KMS-11 (cell line): Measurements from ENCODE around the gene CFAP69.

ENCODE experiments used
- H2AFZ ChIP-seq: fragments of 200-600 bp; sonication (generic); 2 replicates; pipeline ENCODE4 v1.6.1; 2016; ENCODE audit warnings: antibody characterized with exemption, mixed run types, low read depth
- H3K27ac ChIP-seq: fragments of 200-600 bp; sonication (generic); 2 replicates; pipeline ENCODE4 v1.6.1; 2016; ENCODE audit warnings: mild to moderate bottlenecking, mixed run types
- H3K27me3 ChIP-seq: fragments of 200-600 bp; sonication (generic); 2 replicates; pipeline ENCODE4 v1.6.1; 2017; ENCODE audit warnings: mild to moderate bottlenecking, low read depth, mixed run types, moderate library complexity; ENCODE audit not compliant: insufficient read depth
- H3K36me3 ChIP-seq: fragments of 200-600 bp; sonication (generic); 2 replicates; pipeline ENCODE4 v1.6.1; 2017; ENCODE audit warnings: mild to moderate bottlenecking, mixed run types; ENCODE audit not compliant: insufficient read depth
- H3K4me1 ChIP-seq: fragments of 200-600 bp; sonication (generic); 2 replicates; pipeline ENCODE4 v1.6.1; 2016; ENCODE audit warnings: mild to moderate bottlenecking, low read depth, mixed run types; ENCODE audit not compliant: poor library complexity, severe bottlenecking
- H3K4me2 ChIP-seq: fragments of 200-600 bp; sonication (generic); 2 replicates; pipeline ENCODE4 v1.7.0; 2016; ENCODE audit warnings: mild to moderate bottlenecking, mixed run types
- H3K4me3 ChIP-seq: fragments of 200-600 bp; sonication (generic); IDR thresholded peaks from 2 replicates; pipeline ENCODE4 v1.6.1; 2017; ENCODE audit warnings: low read depth, low read length, mixed read lengths; ENCODE audit not compliant: insufficient read depth
- H3K79me2 ChIP-seq: fragments of 200-600 bp; sonication (generic); 2 replicates; pipeline ENCODE4 v1.6.1; 2016; ENCODE audit warnings: low read depth, mixed run types; ENCODE audit not compliant: insufficient read depth
- H3K9ac ChIP-seq: fragments of 200-600 bp; sonication (generic); 2 replicates; pipeline ENCODE4 v1.6.1; 2016; ENCODE audit warnings: mild to moderate bottlenecking, mixed run types
- H4K20me1 ChIP-seq: fragments of 200-600 bp; sonication (generic); 2 replicates; pipeline ENCODE4 v1.6.1; 2016; ENCODE audit warnings: mild to moderate bottlenecking, mixed run types; ENCODE audit not compliant: insufficient read depth
- TF ChIP-seq, protein P1 (sequence below): fragments of 200-600 bp; sonication (generic); conservative IDR thresholded peaks from 2 replicates; pipeline ENCODE4 v1.6.1; 2017; ENCODE audit warnings: low read depth, mild to moderate bottlenecking, antibody characterized with exemption, low read length, moderate library complexity, mixed read lengths

The CFAP69 gene

DNA sequence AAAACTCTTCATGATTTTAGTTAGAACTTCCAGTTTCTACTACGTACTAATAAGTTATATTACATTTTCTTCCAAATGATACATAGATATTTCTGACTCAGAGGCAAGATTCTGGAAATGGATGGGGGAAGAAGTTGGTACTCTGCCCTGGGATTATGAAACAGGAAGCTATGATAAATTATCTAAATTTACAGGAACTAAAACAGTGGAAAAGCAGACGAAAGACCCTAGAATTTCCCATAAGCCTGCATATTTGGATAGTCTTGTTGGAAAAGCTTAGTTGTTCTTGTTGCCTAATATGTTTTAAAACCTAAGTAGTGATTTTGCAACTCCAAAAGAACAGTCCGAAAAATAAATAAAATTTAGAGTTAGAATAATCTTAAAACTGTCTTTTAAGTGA lies 21.8 kb downstream of the CFAP69 start:
- no peak overlapping the region for H3K4me2 ChIP-seq
- no peak overlapping the region for H2AFZ ChIP-seq
- H3K9ac ChIP-seq = no peak overlapping the region

DNA sequence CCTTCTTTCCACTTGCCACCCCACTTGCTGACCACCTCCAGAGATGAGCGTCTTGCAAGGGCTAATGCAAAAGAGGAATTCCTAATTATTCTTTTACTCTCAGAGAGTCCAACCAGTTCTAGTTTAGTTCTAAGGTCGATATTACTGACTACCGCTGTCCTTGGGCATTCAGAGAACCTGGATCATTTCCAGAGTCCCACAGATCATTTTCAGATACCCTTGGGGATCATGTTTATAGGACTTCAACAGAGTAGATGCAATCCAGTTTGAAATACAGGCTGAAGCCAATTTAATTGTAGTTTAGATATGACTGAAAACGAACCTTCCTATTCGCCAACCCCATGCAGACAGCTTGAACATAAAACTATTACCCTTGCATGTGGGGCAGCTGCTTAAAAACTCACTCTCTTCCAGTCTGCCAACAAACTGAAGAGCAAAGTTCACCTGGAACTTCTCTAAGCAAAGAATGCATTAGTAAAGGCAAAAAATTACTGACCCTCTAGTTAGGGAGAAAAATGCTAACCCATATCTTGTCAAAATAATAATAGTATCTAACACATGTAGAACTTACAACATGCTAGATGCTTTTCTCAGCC lies 22.4 kb downstream of the CFAP69 start:
- no peaks in the 10 kb centered on the region for H3K4me1 ChIP-seq
- TF ChIP-seq, protein P1, sequence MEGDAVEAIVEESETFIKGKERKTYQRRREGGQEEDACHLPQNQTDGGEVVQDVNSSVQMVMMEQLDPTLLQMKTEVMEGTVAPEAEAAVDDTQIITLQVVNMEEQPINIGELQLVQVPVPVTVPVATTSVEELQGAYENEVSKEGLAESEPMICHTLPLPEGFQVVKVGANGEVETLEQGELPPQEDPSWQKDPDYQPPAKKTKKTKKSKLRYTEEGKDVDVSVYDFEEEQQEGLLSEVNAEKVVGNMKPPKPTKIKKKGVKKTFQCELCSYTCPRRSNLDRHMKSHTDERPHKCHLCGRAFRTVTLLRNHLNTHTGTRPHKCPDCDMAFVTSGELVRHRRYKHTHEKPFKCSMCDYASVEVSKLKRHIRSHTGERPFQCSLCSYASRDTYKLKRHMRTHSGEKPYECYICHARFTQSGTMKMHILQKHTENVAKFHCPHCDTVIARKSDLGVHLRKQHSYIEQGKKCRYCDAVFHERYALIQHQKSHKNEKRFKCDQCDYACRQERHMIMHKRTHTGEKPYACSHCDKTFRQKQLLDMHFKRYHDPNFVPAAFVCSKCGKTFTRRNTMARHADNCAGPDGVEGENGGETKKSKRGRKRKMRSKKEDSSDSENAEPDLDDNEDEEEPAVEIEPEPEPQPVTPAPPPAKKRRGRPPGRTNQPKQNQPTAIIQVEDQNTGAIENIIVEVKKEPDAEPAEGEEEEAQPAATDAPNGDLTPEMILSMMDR = no peak
- H3K27ac ChIP-seq = no peak overlapping the region

More for the DNA sequence above, 21.8 kb downstream of the CFAP69 start:
- Histone ChIP-seq H3K27me3 (no peaks in the 10 kb centered on the region), H3K79me2 (no peaks in the 10 kb centered on the region), H3K27ac (no peak overlapping the region), H3K4me3 (no peak overlapping the region), H4K20me1 (no peaks in the 10 kb centered on the region), H3K4me1 (no peaks in the 10 kb centered on the region), H3K36me3 (no peaks in the 10 kb centered on the region)
- TF ChIP-seq, protein P1 = no peak

DNA sequence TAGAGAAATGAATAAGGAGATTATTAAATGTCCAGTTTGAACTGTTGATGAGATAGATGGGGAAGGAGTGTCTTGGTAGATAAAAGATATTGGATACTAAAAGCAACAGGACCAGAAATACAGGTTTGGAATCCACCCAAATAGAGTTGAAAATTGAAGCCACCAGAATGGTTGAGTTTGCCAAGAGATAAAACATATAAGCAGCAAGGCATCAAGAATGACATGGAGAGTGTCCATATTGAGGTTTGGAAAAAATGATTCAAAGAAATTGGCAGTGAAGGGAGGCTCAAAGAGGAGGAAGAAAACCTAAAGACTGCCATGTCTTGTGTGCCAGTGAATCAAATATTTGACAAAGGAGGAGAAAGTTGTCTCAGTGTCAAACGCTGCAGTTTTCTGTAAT lies 24.2 kb downstream of the CFAP69 start:
- Histone ChIP-seq H3K79me2 (no peaks in the 10 kb centered on the region), H3K36me3 (no peaks in the 10 kb centered on the region), H3K4me3 (no peak overlapping the region), H3K27ac (no peak overlapping the region), H3K4me1 (no peaks in the 10 kb centered on the region), H4K20me1 (no peaks in the 10 kb centered on the region), H3K27me3 (no peaks in the 10 kb centered on the region), H3K4me2 (no peak overlapping the region), H3K9ac (no peak overlapping the region), H2AFZ (no peak overlapping the region)
- TF ChIP-seq, protein P1 = no peak

More for the DNA sequence above, 22.4 kb downstream of the CFAP69 start:
- Histone ChIP-seq H3K79me2 (no peaks in the 10 kb centered on the region), H3K4me2 (no peak overlapping the region), H3K27me3 (no peaks in the 10 kb centered on the region), H2AFZ (no peak overlapping the region), H3K36me3 (no peaks in the 10 kb centered on the region), H4K20me1 (no peaks in the 10 kb centered on the region), H3K4me3 (no peak overlapping the region), H3K9ac (no peak overlapping the region)

DNA sequence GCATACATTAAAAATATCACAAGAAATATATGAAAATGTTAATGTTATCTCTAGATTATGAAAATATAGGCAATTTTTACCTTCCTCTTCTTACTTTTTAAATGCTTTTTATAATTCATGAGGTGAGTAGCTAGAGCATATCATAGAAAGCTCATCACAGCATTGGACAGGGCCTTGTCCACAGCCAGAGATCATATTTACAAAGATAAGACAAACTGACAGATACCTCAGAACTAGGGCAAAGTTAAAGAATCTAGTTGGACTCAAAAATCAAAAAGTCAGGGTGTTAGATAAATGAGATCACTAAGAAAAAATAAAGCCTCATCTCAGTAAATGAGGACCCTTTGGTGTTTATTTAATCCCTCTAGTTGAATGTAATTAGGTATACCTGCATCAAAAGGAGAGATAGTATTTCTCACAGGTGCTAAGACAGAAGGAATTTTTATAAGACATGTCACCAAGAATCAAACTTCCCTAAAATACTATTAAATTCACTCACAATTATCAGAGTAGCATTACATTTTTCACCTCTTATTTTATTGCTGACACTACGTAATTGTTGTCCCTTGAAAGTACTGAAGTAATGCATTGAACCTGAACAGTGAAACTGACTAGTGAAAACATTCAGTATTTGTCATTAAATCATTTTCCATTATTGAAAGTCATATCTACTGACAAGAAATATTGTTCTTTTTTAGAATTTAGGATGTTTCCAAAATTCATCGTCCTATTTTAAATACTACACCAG lies 25.6 kb downstream of the CFAP69 start:
- Histone ChIP-seq H3K4me3 (no peak overlapping the region), H3K27ac (no peak overlapping the region), H3K79me2 (no peaks in the 10 kb centered on the region), H3K36me3 (no peaks in the 10 kb centered on the region), H2AFZ (no peak overlapping the region), H3K4me2 (no peak overlapping the region), H3K27me3 (no peaks in the 10 kb centered on the region), H3K4me1 (no peaks in the 10 kb centered on the region), H4K20me1 (no peaks in the 10 kb centered on the region), H3K9ac (no peak overlapping the region)
- TF ChIP-seq, protein P1 = no peak
